Activated CD4-positive, alpha-beta T cell treated with anti-CD3 and anti-CD28 coated beads for 36 hours (primary cell): Measurements from ENCODE around the gene PDX1. TPM values are rescaled to one million over a fixed set of nuclear protein-coding genes. Genes with fewer than 3 reads are reported as not detected.

Experiments
- ATAC-seq: fragments of 200-7000 bp; cut with Tn5 transposase; one replicate; pipeline ENCODE4 v1.10.0; 2021; ENCODE audit warnings: mild to moderate bottlenecking, moderate library complexity
- CTCF ChIA-PET: fragments of 350-600 bp; sonication (Branson Sonifier 250); formaldehyde crosslinking; loops from one replicate; lab custom pipeline; 2021; ENCODE audit warnings: antibody characterized with exemption; lab: Charles Lee
- POLR2A ChIA-PET: fragments of 350-600 bp; sonication (Branson Sonifier 250); formaldehyde crosslinking; loops from one replicate; lab custom pipeline; 2021; ENCODE audit warnings: antibody characterized with exemption, inconsistent platforms; lab: Charles Lee
- DNase-seq: peaks from one replicate; pipeline ENCODE4 v3.0.0-alpha.2; 2020
- H3K27ac Mint-ChIP-seq: one replicate; pipeline ENCODE4 v1.8.0; 2021; ENCODE audit warnings: mixed read lengths
- H3K27me3 Mint-ChIP-seq: one replicate; pipeline ENCODE4 v1.8.0; 2021; ENCODE audit warnings: mixed read lengths
- H3K36me3 Mint-ChIP-seq: one replicate; pipeline ENCODE4 v1.8.0; 2021; ENCODE audit warnings: low read depth, mixed read lengths
- H3K4me1 Mint-ChIP-seq: one replicate; pipeline ENCODE4 v1.8.0; 2021; ENCODE audit warnings: mixed read lengths
- H3K4me3 Mint-ChIP-seq: one replicate; pipeline ENCODE4 v1.8.0; 2021; ENCODE audit warnings: mild to moderate bottlenecking, moderate library complexity, mixed read lengths
- H3K9me3 Mint-ChIP-seq: one replicate; pipeline ENCODE4 v1.8.0; 2021; ENCODE audit warnings: low read depth, mixed read lengths
- intact Hi-C, 2 experiments: fragments of 100-400 bp; cut with DNase I in 1 of 2; cut with micrococcal nuclease in 1 of 2; formaldehyde crosslinking; loops; one replicate each; pipeline versions ENCODE4 v1.14.2 to v1.15.1; 2022 to 2024; cut with DNase I, micrococcal nuclease
- total RNA-seq, 2 experiments: library from RNA; stranded (reverse); gene quantifications; one replicate each; pipeline ENCODE4 v1.2.3, GENCODE V29; 2021

PDX1 gene
- total RNA-seq, 2 experiments from 2014 or later, result not detected

GRCh38 chr13:27923794-27924528 is 4.2 kb downstream of the PDX1 start:
- ATAC-seq, result no peak
- peaks cover 28% of the 10 kb centered on the region for H3K4me1 Mint-ChIP-seq
- H3K9me3 Mint-ChIP-seq, result no peaks in the 10 kb centered on the region
- no peak overlapping the region for H3K27ac Mint-ChIP-seq
- H3K4me3 Mint-ChIP-seq, result peak overlapping the region; percentile 21
- H3K36me3 Mint-ChIP-seq, result no peaks in the 10 kb centered on the region
- intact Hi-C loops, result loop anchor here in 1 of 2 experiments (2.0 to 5.0 kb wide), 3 partner anchors 31 to 132 kb away; partner anchors contain the start of gene GSX1
- POLR2A ChIA-PET, result no interaction called here
- peak; percentile 51 for DNase-seq
- CTCF ChIA-PET, result interaction anchor here (0.5 to 1.1 kb wide), 4 partner anchors 30 to 1322 kb away, joined by 3 to 7 read pairs (median 3); no protein-coding TSS in a partner anchor
- H3K27me3 Mint-ChIP-seq, result peaks cover 73% of the 10 kb centered on the region

GRCh38 chr13:27924529-27925141 is 4.8 kb downstream of the PDX1 start:
- peaks cover 30% of the 10 kb centered on the region for H3K4me1 Mint-ChIP-seq
- H3K27ac Mint-ChIP-seq, result no peak overlapping the region
- ChIA-PET POLR2A (no interaction called here), CTCF (interaction anchor here (0.5 to 1.1 kb wide), 2 partner anchors 29 to 1323 kb away, joined by 3 to 7 read pairs; no protein-coding TSS in a partner anchor)
- H3K27me3 Mint-ChIP-seq, result peaks cover 74% of the 10 kb centered on the region
- intact Hi-C loops, result loop anchor here in 1 of 2 experiments (5.0 kb wide), 1 partner anchor 132 kb away; the partner anchor contains the start of gene GSX1
- DNase-seq (no peak), ATAC-seq (no peak)
- no peaks in the 10 kb centered on the region for H3K9me3 Mint-ChIP-seq
- H3K36me3 Mint-ChIP-seq, result no peaks in the 10 kb centered on the region
- H3K4me3 Mint-ChIP-seq, result peak overlapping the region; percentile 21

DNA sequence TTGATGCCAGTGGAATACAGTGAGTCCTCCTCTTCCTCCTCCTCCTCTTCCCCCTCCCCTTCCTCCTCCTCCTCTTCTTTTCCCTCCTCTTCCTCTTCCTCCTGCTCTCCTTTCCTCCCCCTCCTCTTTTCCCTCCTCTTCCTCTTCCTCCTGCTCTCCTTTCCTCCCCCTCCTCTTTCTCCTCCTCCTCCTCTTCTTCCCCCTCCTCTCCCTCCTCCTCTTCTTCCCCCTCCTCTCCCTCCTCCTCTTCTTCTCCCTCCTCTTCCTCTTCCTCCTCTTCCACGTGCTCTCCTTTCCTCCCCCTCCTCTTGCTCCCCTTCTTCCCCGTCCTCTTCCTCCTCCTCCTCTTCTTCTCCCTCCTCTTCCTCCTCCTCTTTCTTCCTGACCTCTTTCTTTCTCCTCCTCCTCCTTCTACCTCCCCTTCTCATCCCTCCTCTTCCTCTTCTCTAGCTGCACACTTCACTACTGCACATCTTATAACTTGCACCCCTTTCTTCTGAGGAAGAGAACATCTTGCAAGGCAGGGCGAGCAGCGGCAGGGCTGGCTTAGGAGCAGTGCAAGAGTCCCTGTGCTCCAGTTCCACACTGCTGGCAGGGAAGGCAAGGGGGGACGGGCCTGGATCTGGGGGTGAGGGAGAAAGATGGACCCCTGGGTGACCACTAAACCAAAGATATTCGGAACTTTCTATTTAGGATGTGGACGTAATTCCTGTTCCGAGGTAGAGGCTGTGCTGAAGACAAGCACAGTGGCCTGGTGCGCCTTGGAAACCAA is 5.6 kb downstream of the PDX1 start:
- Mint-ChIP-seq H3K4me3 (no peak overlapping the region), H3K27me3 (peaks cover 79% of the 10 kb centered on the region), H3K36me3 (no peaks in the 10 kb centered on the region), H3K9me3 (no peaks in the 10 kb centered on the region), H3K4me1 (peaks cover 29% of the 10 kb centered on the region), H3K27ac (no peak overlapping the region)
- intact Hi-C loops, result no loop called here
- ATAC-seq, result no peak
- ChIA-PET CTCF (no interaction called here), POLR2A (no interaction called here)
- DNase-seq, result no peak

GRCh38 chr13:27926644-27927434 is 7.0 kb downstream of the PDX1 start:
- peak; percentile 33 for DNase-seq
- H3K36me3 Mint-ChIP-seq, result no peaks in the 10 kb centered on the region
- H3K4me3 Mint-ChIP-seq, result peak overlapping the region; percentile 7
- peaks cover 22% of the 10 kb centered on the region for H3K4me1 Mint-ChIP-seq
- H3K27ac Mint-ChIP-seq, result no peak overlapping the region
- ChIA-PET CTCF (interaction anchor here (0.5 to 5.2 kb wide), 7 partner anchors 26 to 410 kb away, joined by 3 to 26 read pairs (median 3); no protein-coding TSS in a partner anchor), POLR2A (no interaction called here)
- intact Hi-C loops, result loop anchor here (1.0 to 2.0 kb wide), 2 partner anchors 41 to 50 kb away; no protein-coding TSS in a partner anchor
- H3K9me3 Mint-ChIP-seq, result no peaks in the 10 kb centered on the region
- ATAC-seq, result no peak
- peaks cover 84% of the 10 kb centered on the region for H3K27me3 Mint-ChIP-seq

DNA sequence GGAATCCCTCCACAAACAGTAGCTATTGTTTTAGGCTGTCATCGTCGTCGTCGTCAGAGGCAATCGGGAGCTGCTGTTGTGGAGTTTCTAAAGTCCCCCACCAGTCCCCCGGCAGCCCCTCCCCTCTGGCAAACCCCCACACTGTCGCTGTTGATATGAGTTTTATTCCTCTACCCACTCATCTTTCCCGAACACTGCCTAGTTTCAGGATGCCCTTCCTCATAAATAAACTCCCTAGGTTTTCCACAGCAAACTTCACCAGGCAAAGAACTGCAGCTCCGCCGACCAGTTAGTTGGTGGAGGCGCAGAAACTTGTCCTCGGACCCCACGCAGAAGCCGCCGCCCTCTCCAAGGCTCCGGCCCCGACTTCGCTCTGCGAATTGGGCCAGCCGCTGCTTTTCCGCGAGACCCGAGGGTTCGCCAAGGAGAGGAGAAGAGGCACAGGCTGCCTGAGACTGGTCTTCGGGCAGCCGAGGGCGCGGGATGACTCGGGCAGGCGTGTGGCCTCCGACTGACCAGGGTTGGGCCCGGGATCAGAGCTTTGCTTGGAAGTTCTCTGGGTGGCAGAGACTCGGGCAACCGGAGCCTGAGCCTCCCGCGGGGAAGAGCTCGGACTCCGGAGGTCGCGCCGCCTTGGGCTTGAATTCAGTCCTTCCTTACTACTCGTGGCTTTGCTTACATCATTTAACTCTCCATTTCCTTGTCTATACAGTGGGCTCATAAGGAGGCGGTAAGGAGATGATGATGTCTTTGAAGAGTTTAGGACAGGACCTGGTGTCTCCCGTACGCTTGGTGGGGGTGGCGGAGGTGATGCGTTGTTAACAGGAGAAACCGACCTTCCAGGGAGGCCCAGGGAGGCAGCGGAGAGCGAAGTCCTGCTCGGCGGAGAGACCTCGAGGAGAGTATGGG is 7.9 kb downstream of the PDX1 start:
- Mint-ChIP-seq H3K36me3 (no peaks in the 10 kb centered on the region), H3K4me1 (peaks cover 22% of the 10 kb centered on the region)
- CTCF ChIA-PET, result interaction anchor here (0.6 to 5.2 kb wide), 7 partner anchors 15 to 589 kb away, joined by 3 to 26 read pairs (median 3); no protein-coding TSS in a partner anchor

GRCh38 chr13:27928353-27928804 is 8.6 kb downstream of the PDX1 start:
- Mint-ChIP-seq H3K4me1 (peaks cover 22% of the 10 kb centered on the region), H3K9me3 (no peaks in the 10 kb centered on the region), H3K36me3 (no peaks in the 10 kb centered on the region), H3K27ac (no peak overlapping the region), H3K27me3 (peaks cover 76% of the 10 kb centered on the region), H3K4me3 (no peak overlapping the region)
- DNase-seq, result no peak
- intact Hi-C loops, result no loop called here
- no peak for ATAC-seq
- POLR2A ChIA-PET, result no interaction called here
- CTCF ChIA-PET, result interaction anchor here (0.6 to 5.2 kb wide), 7 partner anchors 14 to 589 kb away, joined by 3 to 26 read pairs (median 3); no protein-coding TSS in a partner anchor

More for the DNA sequence above, 7.9 kb downstream of the PDX1 start:
- H3K9me3 Mint-ChIP-seq, result no peaks in the 10 kb centered on the region
- intact Hi-C loops, result loop anchor here in 1 of 2 experiments (2.0 kb wide), 1 partner anchor 49 kb away; no protein-coding TSS in a partner anchor
- ATAC-seq (no peak), DNase-seq (no peak)
- peak overlapping the region; percentile 7 for H3K4me3 Mint-ChIP-seq
- peaks cover 80% of the 10 kb centered on the region for H3K27me3 Mint-ChIP-seq
- H3K27ac Mint-ChIP-seq, result no peak overlapping the region
- POLR2A ChIA-PET, result no interaction called here

DNA sequence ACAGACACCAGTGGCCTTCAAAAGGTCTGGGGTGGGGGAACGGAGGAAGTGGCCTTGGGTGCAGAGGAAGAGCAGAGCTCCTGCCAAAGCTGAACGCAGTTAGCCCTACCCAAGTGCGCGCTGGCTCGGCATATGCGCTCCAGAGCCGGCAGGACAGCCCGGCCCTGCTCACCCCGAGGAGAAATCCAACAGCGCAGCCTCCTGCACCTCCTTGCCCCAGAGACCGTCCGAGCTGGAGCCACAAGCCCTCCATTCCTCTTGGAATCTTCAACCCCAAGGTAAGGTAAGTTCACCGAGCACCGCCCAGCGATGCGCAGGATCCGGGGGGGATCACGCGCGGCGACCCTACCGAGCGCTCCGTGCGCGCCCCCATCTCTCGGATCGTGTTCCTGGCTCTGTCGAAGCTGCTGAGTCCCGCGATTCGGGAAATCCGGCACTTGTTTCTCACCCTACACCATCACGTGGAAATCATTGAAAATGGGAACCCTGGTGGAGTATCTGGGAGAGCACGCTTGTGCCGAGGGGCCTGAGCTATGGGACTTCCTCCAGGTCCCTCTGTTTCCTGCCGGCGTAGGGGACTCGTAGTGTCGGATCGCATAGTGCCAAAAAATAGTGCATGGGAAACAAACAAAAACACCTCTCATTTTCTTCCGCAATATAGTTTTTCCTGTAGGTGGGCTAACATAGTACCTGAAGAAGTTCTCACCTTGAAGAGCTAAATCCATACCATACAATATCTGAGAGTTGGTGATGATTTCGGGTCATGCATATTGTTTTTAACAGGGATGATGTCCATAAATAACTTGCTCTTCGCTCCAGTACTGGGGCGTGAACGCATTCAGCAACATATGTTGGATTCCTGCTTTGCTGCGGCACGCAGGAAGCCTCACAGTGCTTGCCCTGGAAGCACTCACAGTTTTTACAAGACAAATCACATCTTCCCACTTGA is 9.3 kb downstream of the PDX1 start:
- ChIA-PET CTCF (interaction anchor here (0.5 to 5.2 kb wide), 7 partner anchors 11 to 590 kb away, joined by 3 to 26 read pairs (median 3); no protein-coding TSS in a partner anchor), POLR2A (no interaction called here)
- DNase-seq (no peak), ATAC-seq (peak; percentile 26)
- no peak overlapping the region for H3K27ac Mint-ChIP-seq
- H3K36me3 Mint-ChIP-seq, result no peaks in the 10 kb centered on the region
- H3K4me1 Mint-ChIP-seq, result peaks cover 22% of the 10 kb centered on the region
- peaks cover 71% of the 10 kb centered on the region for H3K27me3 Mint-ChIP-seq
- no peak overlapping the region for H3K4me3 Mint-ChIP-seq
- H3K9me3 Mint-ChIP-seq, result no peaks in the 10 kb centered on the region
- intact Hi-C loops, result no loop called here

GRCh38 chr13:27929868-27930267 is 10.1 kb downstream of the PDX1 start:
- CTCF ChIA-PET, result interaction anchor here (1.0 to 5.2 kb wide), 3 partner anchors 14 to 61 kb away, joined by 3 to 26 read pairs (median 3); no protein-coding TSS in a partner anchor
- intact Hi-C loops, result no loop called here

DNA sequence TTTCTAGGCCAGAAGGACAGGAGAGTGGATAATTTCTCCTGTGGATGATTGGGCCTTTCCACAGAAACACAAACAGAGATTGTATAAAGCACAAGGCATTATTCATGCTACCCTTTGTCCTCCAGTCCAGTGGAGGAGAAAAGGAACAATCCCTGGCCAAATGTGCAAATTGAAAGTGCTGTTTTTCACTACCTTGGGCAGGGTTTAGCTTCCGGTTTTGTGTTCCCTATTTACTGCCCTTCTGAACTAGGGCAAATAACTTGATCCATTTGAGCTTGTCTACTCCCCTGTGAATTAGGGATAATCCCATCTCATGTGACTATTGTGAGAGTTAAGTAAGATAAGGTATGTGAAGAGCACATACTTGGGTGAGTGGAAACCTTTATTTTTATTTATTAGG is 13.3 kb downstream of the PDX1 start:
- no peak overlapping the region for H3K4me3 Mint-ChIP-seq
- DNase-seq (no peak), ATAC-seq (no peak)
- CTCF ChIA-PET, result interaction anchor here (1.2 to 1.7 kb wide), 3 partner anchors 20 to 64 kb away, joined by 3 to 5 read pairs (median 4); no protein-coding TSS in a partner anchor
- H3K4me1 Mint-ChIP-seq, result peaks cover 2% of the 10 kb centered on the region
- POLR2A ChIA-PET, result no interaction called here
- H3K27ac Mint-ChIP-seq, result no peak overlapping the region
- no peaks in the 10 kb centered on the region for H3K9me3 Mint-ChIP-seq
- H3K27me3 Mint-ChIP-seq, result peaks cover 43% of the 10 kb centered on the region
- intact Hi-C loops, result no loop called here
- no peaks in the 10 kb centered on the region for H3K36me3 Mint-ChIP-seq

More at GRCh38 chr13:27929868-27930267, 10.1 kb downstream of the PDX1 start:
- DNase-seq (no peak), ATAC-seq (no peak)
- peaks cover 68% of the 10 kb centered on the region for H3K27me3 Mint-ChIP-seq
- no peaks in the 10 kb centered on the region for H3K36me3 Mint-ChIP-seq
- no peak overlapping the region for H3K4me3 Mint-ChIP-seq
- H3K4me1 Mint-ChIP-seq, result peaks cover 19% of the 10 kb centered on the region
- H3K9me3 Mint-ChIP-seq, result no peaks in the 10 kb centered on the region
- no peak overlapping the region for H3K27ac Mint-ChIP-seq
- POLR2A ChIA-PET, result no interaction called here
